Uterus (tissue), 4 donors: ENCODE results near the gene TMEM178B. TPM values are rescaled to one million over a fixed set of nuclear protein-coding genes. Genes with fewer than 3 reads are reported as not detected.

Experiments used
- DNase-seq, 2 donors: peaks; one replicate each; pipeline ENCODE4 v3.0.0-alpha.2; 2019 to 2020
- H3K27ac ChIP-seq, 2 donors: fragments of 200-600 bp; sonication (generic); 1 replicate in 1 of 2; 2 replicates in 1 of 2; pipeline ENCODE4 v1.5.1; 2016 to 2018
- H3K27me3 ChIP-seq, 2 donors: fragments of 200-600 bp; sonication (generic); one replicate each; pipeline ENCODE4 v1.5.1; 2018 to 2019; ENCODE audit warnings: control low read depth in 1 of 2
- H3K36me3 ChIP-seq, 2 donors: fragments of 200-600 bp; sonication (generic); one replicate each; pipeline ENCODE4 v1.5.1; 2019; ENCODE audit warnings: control low read depth in 1 of 2
- H3K4me1 ChIP-seq, 2 donors: fragments of 200-600 bp; sonication (generic); one replicate each; pipeline ENCODE4 v1.5.1; 2018 to 2019; ENCODE audit warnings: control low read depth in 1 of 2
- H3K4me3 ChIP-seq, 2 donors: fragments of 200-600 bp; sonication (generic); 1 replicate in 1 of 2; 2 replicates in 1 of 2; pipeline ENCODE4 v1.5.1; 2018 to 2019; ENCODE audit warnings: mild to moderate bottlenecking in 1 of 2
- H3K9me3 ChIP-seq, 2 donors: fragments of 200-600 bp; sonication (generic); one replicate each; pipeline ENCODE4 v1.5.1; 2019; ENCODE audit warnings: control low read depth in 1 of 2
- CTCF ChIP-seq, 4 experiments: fragments of 200-600 bp in 2 of 4; fragments of 450-650 bp in 2 of 4; sonication (generic) in 2 of 4; IDR thresholded peaks; one replicate each; pipeline ENCODE4 v1.5.1; 2016 to 2019; ENCODE audit warnings: antibody characterized with exemption in 4 of 4, mild to moderate bottlenecking in 2 of 4, moderate library complexity in 1 of 4
- POLR2A ChIP-seq, 2 donors: fragments of 450-650 bp; IDR thresholded peaks; one replicate each; pipeline ENCODE4 v1.6.1; 2016; ENCODE audit warnings: antibody characterized with exemption in 2 of 2, mild to moderate bottlenecking in 1 of 2, moderate library complexity in 1 of 2
- intact Hi-C: fragments of 100-400 bp; cut with DNase I; formaldehyde crosslinking; loops from one replicate; pipeline ENCODE4 v1.15.1; 2023; ENCODE audit warnings: low total_unique reads
- total RNA-seq, 4 donors: library from RNA; depleted of rRNA in 3 of 4; stranded (reverse); fragments of >200 nt in 3 of 4; gene quantifications; one replicate each; pipeline versions ENCODE4 v1.1.0 to v1.2.4, GENCODE V29; 2014 to 2023
- donor health status: DM: yes; HTN: yes; CAD: no.

TMEM178B gene
- total RNA-seq, 4 donors from 2014 or later = 0.76 to 3.0 TPM; not detected in 2

- Histone ChIP-seq H3K4me3 (no peak overlapping the region), H3K36me3 (no peaks in the 10 kb centered on the region), H3K9me3 (no peaks in the 10 kb centered on the region), H3K27me3 (no peaks in the 10 kb centered on the region), H3K4me1 (no peaks in the 10 kb centered on the region), H3K27ac (no peak overlapping the region)
- TF ChIP-seq POLR2A (IDR thresholded peaks at IDR 0.05) = no peak
- no peak for TF ChIP-seq CTCF (IDR thresholded peaks at IDR 0.05)
- intact Hi-C loops = no loop called here
- no peak for DNase-seq
Observed at GRCh38 chr7:141415999-141416398, 342.1 kb downstream of the TMEM178B start.

- H3K36me3 ChIP-seq = no peaks in the 10 kb centered on the region
- H3K4me1 ChIP-seq = no peaks in the 10 kb centered on the region
- H3K27ac ChIP-seq = no peak overlapping the region
- no peak for TF ChIP-seq CTCF (IDR thresholded peaks at IDR 0.05)
- no peak for TF ChIP-seq POLR2A (IDR thresholded peaks at IDR 0.05)
- no peak overlapping the region for H3K4me3 ChIP-seq
- no peaks in the 10 kb centered on the region for H3K27me3 ChIP-seq
- intact Hi-C loops = no loop called here
- no peaks in the 10 kb centered on the region for H3K9me3 ChIP-seq
- no peak for DNase-seq
Observed at GRCh38 chr7:141416650-141417270, 342.9 kb downstream of the TMEM178B start.

GRCh38 chr7:141417506-141417905 lies 343.6 kb downstream of the TMEM178B start:
- Histone ChIP-seq H3K27me3 (no peaks in the 10 kb centered on the region), H3K4me3 (no peak overlapping the region), H3K4me1 (no peaks in the 10 kb centered on the region), H3K27ac (no peak overlapping the region), H3K9me3 (no peaks in the 10 kb centered on the region), H3K36me3 (no peaks in the 10 kb centered on the region)
- intact Hi-C loops = no loop called here
- TF ChIP-seq POLR2A (IDR thresholded peaks at IDR 0.05) = no peak
- TF ChIP-seq CTCF (IDR thresholded peaks at IDR 0.05) = no peak
- DNase-seq = no peak

- Histone ChIP-seq H3K4me1 (no peaks in the 10 kb centered on the region), H3K27me3 (no peaks in the 10 kb centered on the region), H3K4me3 (no peak overlapping the region), H3K9me3 (no peaks in the 10 kb centered on the region), H3K36me3 (no peaks in the 10 kb centered on the region), H3K27ac (no peak overlapping the region)
- intact Hi-C loops = no loop called here
- TF ChIP-seq CTCF (IDR thresholded peaks at IDR 0.05) (no peak), POLR2A (IDR thresholded peaks at IDR 0.05) (no peak)
- DNase-seq = no peak
Observed at GRCh38 chr7:141418066-141418465, 344.2 kb downstream of the TMEM178B start.

- Histone ChIP-seq H3K4me1 (no peaks in the 10 kb centered on the region), H3K9me3 (no peaks in the 10 kb centered on the region), H3K4me3 (no peak overlapping the region), H3K27ac (no peak overlapping the region), H3K27me3 (no peaks in the 10 kb centered on the region), H3K36me3 (no peaks in the 10 kb centered on the region)
- DNase-seq = no peak
- TF ChIP-seq POLR2A (IDR thresholded peaks at IDR 0.05) (no peak), CTCF (IDR thresholded peaks at IDR 0.05) (no peak)
- intact Hi-C loops = no loop called here
Observed at GRCh38 chr7:141421306-141421705, 347.4 kb downstream of the TMEM178B start.
